ENCODE measurements around the gene TMEM128. TPM values are rescaled to one million over a fixed set of nuclear protein-coding genes. Genes with fewer than 3 reads are reported as not detected.
A peak's percentile ranks its signal among the peaks of the same experiment; 100 is the strongest.
"Not testable (repeated sequence)": the region's sequence is repeated elsewhere in the genome, so short reads cannot be mapped to it uniquely, and the experiment has no call there.

TMEM128 gene
- total RNA-seq, 3 donors from 2014 or later: 15.2 to 33.8 (median 25.2) TPM

GRCh38 chr4:4227510-4228355 lies 20.3 kb downstream of the TMEM128 start:
- Histone ChIP-seq H3K27me3 (peaks cover 4 to 43% of the 10 kb centered on the region in 2 donors), H3K36me3 (no peaks in the 10 kb centered on the region), H3K4me3 (no peak overlapping the region), H3K9me3 (peaks cover 0 to 2% of the 10 kb centered on the region in 2 donors), H3K4me1 (no peaks in the 10 kb centered on the region), H3K27ac (no peak overlapping the region)
- TF ChIP-seq POLR2AphosphoS5 (IDR thresholded peaks at IDR 0.05) (no peak), POLR2A (IDR thresholded peaks at IDR 0.05) (no peak)
- TF ChIP-seq, protein P1, sequence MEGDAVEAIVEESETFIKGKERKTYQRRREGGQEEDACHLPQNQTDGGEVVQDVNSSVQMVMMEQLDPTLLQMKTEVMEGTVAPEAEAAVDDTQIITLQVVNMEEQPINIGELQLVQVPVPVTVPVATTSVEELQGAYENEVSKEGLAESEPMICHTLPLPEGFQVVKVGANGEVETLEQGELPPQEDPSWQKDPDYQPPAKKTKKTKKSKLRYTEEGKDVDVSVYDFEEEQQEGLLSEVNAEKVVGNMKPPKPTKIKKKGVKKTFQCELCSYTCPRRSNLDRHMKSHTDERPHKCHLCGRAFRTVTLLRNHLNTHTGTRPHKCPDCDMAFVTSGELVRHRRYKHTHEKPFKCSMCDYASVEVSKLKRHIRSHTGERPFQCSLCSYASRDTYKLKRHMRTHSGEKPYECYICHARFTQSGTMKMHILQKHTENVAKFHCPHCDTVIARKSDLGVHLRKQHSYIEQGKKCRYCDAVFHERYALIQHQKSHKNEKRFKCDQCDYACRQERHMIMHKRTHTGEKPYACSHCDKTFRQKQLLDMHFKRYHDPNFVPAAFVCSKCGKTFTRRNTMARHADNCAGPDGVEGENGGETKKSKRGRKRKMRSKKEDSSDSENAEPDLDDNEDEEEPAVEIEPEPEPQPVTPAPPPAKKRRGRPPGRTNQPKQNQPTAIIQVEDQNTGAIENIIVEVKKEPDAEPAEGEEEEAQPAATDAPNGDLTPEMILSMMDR (IDR thresholded peaks at IDR 0.05): no peak
- no peak for DNase-seq (ENCODE audit: low spot score in 2 of 2)
- intact Hi-C loops (cut with DNase I; ENCODE audit: low total_unique reads): no loop called here

- DNase-seq (ENCODE audit: low spot score in 2 of 2): no peak
- Histone ChIP-seq H3K36me3 (no peaks in the 10 kb centered on the region), H3K4me1 (no peaks in the 10 kb centered on the region), H3K27ac (no peak within 1 kb of the TSS), H3K9me3 (no peaks in the 10 kb centered on the region), H3K27me3 (peaks cover 4 to 43% of the 10 kb centered on the region in 2 donors), H3K4me3 (peak within 1 kb of the TSS in 1 of 3 donors; percentile 19)
- TF ChIP-seq, protein P1 (IDR thresholded peaks at IDR 0.05): no peak
- TF ChIP-seq POLR2AphosphoS5 (IDR thresholded peaks at IDR 0.05) (no peak), POLR2A (IDR thresholded peaks at IDR 0.05) (no peak)
- intact Hi-C loops (cut with DNase I; ENCODE audit: low total_unique reads): no loop called here
Observed at GRCh38 chr4:4226606-4227438, 21.2 kb downstream of the TMEM128 start, which contains the start of gene OTOP1. Gene OTOP1 (minus strand): TSS chr4:4226929. CDS start chr4:4226864, 65 bp downstream.

GRCh38 chr4:4225915-4226605 lies 22.0 kb downstream of the TMEM128 start:
- Histone ChIP-seq H3K27me3 (peaks cover 4 to 43% of the 10 kb centered on the region in 2 donors), H3K4me1 (no peaks in the 10 kb centered on the region), H3K9me3 (no peaks in the 10 kb centered on the region), H3K36me3 (no peaks in the 10 kb centered on the region), H3K27ac (no peak overlapping the region), H3K4me3 (peak overlapping the region in 1 of 3 donors; percentile 19)
- no peak for TF ChIP-seq POLR2A (IDR thresholded peaks at IDR 0.05)
- no peak for DNase-seq (ENCODE audit: low spot score in 2 of 2)
- intact Hi-C loops (cut with DNase I; ENCODE audit: low total_unique reads): no loop called here

GRCh38 chr4:4217113-4217512 lies 30.9 kb downstream of the TMEM128 start:
- Histone ChIP-seq H3K36me3 (no peaks in the 10 kb centered on the region), H3K4me3 (no peak overlapping the region), H3K27ac (no peak overlapping the region), H3K9me3 (no peaks in the 10 kb centered on the region), H3K27me3 (no peaks in the 10 kb centered on the region), H3K4me1 (no peaks in the 10 kb centered on the region)
- intact Hi-C loops (cut with DNase I; ENCODE audit: low total_unique reads): loop anchor here (5.0 kb wide), 1 partner anchor 1830 kb away; no protein-coding TSS in a partner anchor
- no peak for DNase-seq (ENCODE audit: low spot score in 2 of 2)
- TF ChIP-seq, protein P1 (IDR thresholded peaks at IDR 0.05): no peak
- TF ChIP-seq POLR2A (IDR thresholded peaks at IDR 0.05) (no peak), POLR2AphosphoS5 (IDR thresholded peaks at IDR 0.05) (no peak)

DNA sequence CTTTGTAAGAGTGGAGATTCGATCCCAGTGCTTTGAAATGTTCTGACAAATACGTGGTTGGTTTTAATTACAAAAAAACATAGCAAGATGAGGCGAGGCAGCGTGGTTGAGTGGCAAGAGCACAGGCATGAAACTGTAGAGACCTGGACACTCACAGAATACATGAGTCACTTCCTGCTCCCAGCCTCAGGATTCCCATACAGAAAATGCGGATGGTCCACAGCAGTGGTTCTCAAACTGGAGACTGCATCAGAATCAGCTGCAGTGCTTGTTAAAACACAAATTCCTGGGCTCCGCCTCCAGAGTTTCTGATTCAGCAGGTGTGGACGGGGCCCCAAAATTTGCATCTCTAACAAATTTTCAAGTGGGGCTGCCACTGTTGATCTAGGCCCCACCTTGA lies 31.4 kb downstream of the TMEM128 start:
- Histone ChIP-seq H3K4me1 (no peaks in the 10 kb centered on the region), H3K27ac (no peak overlapping the region), H3K4me3 (no peak overlapping the region), H3K36me3 (no peaks in the 10 kb centered on the region), H3K9me3 (no peaks in the 10 kb centered on the region), H3K27me3 (no peaks in the 10 kb centered on the region)
- DNase-seq (ENCODE audit: low spot score in 2 of 2): no peak
- intact Hi-C loops (cut with DNase I; ENCODE audit: low total_unique reads): loop anchor here (5.0 kb wide), 1 partner anchor 1831 kb away; no protein-coding TSS in a partner anchor
- TF ChIP-seq, protein P1 (IDR thresholded peaks at IDR 0.05): no peak
- TF ChIP-seq POLR2A (IDR thresholded peaks at IDR 0.05) (no peak), POLR2AphosphoS5 (IDR thresholded peaks at IDR 0.05) (no peak)

DNA sequence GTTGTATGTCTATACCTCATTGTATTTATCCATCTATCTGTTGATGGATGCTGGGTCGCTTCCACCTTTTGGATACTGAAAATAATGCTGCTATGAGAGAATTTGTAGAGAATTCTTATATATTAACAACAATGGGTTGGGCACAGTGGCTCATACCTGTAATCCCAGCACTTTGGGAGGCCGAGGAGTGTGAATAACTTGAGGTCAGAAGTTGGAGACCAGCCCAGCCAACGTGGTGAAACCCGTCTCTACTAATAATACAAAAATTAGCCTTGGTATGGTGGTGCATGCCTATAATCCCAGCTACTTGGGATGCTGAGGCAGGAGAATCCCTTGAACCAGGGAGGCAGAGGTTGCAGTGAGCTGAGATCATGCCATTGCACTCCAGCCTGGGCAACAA lies 34.3 kb downstream of the TMEM128 start:
- H3K27me3 ChIP-seq, H3K36me3 ChIP-seq: not testable (repeated sequence)

More for the DNA sequence above, 34.3 kb downstream of the TMEM128 start:
- not testable (repeated sequence) for DNase-seq (ENCODE audit: low spot score in 2 of 2); H3K4me1 ChIP-seq; H3K27ac ChIP-seq; H3K9me3 ChIP-seq; H3K4me3 ChIP-seq
- intact Hi-C loops (cut with DNase I; ENCODE audit: low total_unique reads): loop anchor here (5.0 kb wide), 1 partner anchor 224 kb away; no protein-coding TSS in a partner anchor
